Lower leg skin (tissue), 4 donors: ENCODE data around the gene FERMT3. TPM values are rescaled to one million over a fixed set of nuclear protein-coding genes. Genes with fewer than 3 reads are reported as not detected.

ENCODE experiments used
- DNase-seq, 2 donors: peaks; one replicate each; pipeline ENCODE4 v3.0.0-alpha.2; 2019; ENCODE audit warnings: low spot score in 2 of 2
- H3K4me3 ChIP-seq: fragments of 200-600 bp; sonication (generic); 2 replicates; pipeline ENCODE4 v1.5.1; 2017; ENCODE audit warnings: mild to moderate bottlenecking, low read depth; ENCODE audit not compliant: poor library complexity, severe bottlenecking
- POLR2A ChIP-seq, 2 donors: fragments of 450-650 bp; IDR thresholded peaks; one replicate each; pipeline ENCODE4 v1.6.1; 2016 to 2017; ENCODE audit warnings: antibody characterized with exemption in 2 of 2, mild to moderate bottlenecking in 1 of 2, moderate library complexity in 1 of 2
- WGBS, 2 donors: methylation state at CpG; one replicate each; pipeline ENCODE4 v1.1.5; 2018; 5-methylcytosine and 5-hydroxymethylcytosine counted together
- intact Hi-C: fragments of 100-400 bp; cut with DNase I; formaldehyde crosslinking; loops from one replicate; pipeline ENCODE4 v1.15.0; 2023; ENCODE audit warnings: low total_unique reads
- total RNA-seq, 4 donors: library from RNA; depleted of rRNA; stranded (reverse); fragments of >200 nt; gene quantifications; one replicate each; pipeline ENCODE4 v1.1.0, GENCODE V29; 2016
- TF ChIP-seq, protein P1 (sequence below), 3 donors: fragments of 450-650 bp; IDR thresholded peaks; one replicate each; pipeline ENCODE4 v1.5.1; 2016; ENCODE audit warnings: antibody characterized with exemption in 3 of 3, mild to moderate bottlenecking in 3 of 3, moderate library complexity in 2 of 3

FERMT3 gene
- total RNA-seq, 4 donors from 2014 or later, result 5.1 to 10.5 (median 8.9) TPM

DNA sequence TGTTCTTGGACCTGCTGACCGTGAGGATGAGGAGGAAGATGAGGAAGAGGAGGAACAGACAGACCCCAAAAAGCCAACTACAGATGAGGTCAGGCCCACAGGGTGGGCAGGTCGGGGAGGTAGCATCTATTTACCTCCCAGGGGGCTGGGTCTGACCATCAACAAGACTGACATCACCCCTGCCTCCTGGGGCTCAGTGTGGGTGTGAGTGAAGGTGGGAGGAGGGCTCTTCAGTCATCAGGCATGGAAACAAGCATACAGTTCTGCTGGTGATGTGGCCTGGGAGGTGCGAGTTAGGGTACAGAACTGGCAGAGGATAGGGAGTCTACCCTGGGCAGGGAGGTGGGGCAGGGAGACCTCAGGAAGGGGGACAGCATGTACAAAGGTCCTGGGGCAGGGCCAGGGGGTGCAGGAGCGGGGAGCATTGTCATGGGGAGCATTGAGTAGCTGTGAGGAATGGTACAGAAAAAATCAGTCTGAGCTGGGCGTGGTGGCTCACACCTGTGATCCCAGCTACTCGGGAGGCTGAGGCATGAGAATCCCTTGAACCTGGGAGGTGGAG is 53.7 kb downstream of the FERMT3 start:
- no peak for DNase-seq
- H3K4me3 ChIP-seq, result no peak overlapping the region
- intact Hi-C loops, result no loop called here
- no peak for TF ChIP-seq POLR2A (IDR thresholded peaks at IDR 0.05)
- 94 to 95% methylated on average over 6 of the region's 6 CpGs for WGBS, 2 donors

DNA sequence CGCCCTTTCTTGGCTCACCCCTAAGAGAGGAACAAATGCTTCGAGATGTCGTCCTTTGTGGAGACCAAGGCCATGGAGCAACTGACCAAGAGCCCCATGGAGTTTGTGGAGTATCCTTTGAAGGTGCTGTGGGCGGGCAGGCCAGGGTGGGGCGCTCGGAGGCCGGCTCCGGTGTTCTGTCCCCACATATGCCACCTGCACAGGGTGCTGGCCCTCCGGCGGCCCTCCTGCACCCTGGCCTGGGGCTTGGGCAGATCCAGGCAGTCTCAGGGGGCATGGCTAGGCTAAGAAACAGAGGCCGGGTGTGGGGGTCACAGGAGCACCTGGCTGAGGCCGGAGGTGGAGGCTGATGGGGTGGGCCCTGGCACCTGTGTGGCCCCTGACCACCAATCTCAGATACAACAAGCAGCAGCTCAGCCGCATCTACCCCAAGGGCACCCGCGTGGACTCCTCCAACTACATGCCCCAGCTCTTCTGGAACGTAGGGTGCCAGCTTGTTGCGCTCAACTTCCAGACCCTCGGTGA is 55.1 kb downstream of the FERMT3 start:
- intact Hi-C loops, result no loop called here
- 93 to 94% methylated on average over 10 to 18 of the region's 18 CpGs for WGBS, 2 donors
- no peak overlapping the region for H3K4me3 ChIP-seq
- TF ChIP-seq POLR2A (IDR thresholded peaks at IDR 0.05), result no peak
- TF ChIP-seq, protein P1, sequence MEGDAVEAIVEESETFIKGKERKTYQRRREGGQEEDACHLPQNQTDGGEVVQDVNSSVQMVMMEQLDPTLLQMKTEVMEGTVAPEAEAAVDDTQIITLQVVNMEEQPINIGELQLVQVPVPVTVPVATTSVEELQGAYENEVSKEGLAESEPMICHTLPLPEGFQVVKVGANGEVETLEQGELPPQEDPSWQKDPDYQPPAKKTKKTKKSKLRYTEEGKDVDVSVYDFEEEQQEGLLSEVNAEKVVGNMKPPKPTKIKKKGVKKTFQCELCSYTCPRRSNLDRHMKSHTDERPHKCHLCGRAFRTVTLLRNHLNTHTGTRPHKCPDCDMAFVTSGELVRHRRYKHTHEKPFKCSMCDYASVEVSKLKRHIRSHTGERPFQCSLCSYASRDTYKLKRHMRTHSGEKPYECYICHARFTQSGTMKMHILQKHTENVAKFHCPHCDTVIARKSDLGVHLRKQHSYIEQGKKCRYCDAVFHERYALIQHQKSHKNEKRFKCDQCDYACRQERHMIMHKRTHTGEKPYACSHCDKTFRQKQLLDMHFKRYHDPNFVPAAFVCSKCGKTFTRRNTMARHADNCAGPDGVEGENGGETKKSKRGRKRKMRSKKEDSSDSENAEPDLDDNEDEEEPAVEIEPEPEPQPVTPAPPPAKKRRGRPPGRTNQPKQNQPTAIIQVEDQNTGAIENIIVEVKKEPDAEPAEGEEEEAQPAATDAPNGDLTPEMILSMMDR (IDR thresholded peaks at IDR 0.05), result no peak
- no peak for DNase-seq

DNA sequence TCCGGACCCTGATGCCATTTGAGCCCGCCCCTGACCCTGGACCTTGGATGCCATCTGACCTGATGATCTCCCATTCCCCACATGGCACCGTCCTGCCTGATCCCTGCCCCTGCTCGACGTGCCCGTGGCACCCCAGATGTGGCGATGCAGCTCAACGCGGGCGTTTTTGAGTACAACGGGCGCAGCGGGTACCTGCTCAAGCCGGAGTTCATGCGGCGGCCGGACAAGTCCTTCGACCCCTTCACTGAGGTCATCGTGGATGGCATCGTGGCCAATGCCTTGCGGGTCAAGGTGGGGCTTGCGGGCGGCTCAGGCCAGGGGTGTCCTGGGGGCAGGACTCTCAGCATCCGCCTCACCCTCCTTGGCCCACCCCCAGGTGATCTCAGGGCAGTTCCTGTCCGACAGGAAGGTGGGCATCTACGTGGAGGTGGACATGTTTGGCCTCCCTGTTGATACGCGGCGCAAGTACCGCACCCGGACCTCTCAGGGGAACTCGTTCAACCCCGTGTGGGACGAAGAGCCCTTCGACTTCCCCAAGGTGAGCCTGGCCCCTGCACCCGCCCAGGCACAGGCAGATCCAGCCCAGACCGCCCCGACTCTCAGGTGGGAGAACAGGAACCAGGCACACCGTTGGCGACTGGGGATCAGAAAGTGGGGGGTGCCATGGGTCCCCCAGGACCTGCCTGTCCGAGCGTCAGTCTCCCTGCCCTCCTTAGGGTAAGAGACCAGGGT is 55.9 kb downstream of the FERMT3 start:
- intact Hi-C loops, result no loop called here
- TF ChIP-seq, protein P1 (IDR thresholded peaks at IDR 0.05), result no peak
- TF ChIP-seq POLR2A (IDR thresholded peaks at IDR 0.05), result no peak
- WGBS, 2 donors, result 91 to 95% methylated on average over 34 to 42 of the region's 42 CpGs
- DNase-seq, result no peak
- no peak overlapping the region for H3K4me3 ChIP-seq

DNA sequence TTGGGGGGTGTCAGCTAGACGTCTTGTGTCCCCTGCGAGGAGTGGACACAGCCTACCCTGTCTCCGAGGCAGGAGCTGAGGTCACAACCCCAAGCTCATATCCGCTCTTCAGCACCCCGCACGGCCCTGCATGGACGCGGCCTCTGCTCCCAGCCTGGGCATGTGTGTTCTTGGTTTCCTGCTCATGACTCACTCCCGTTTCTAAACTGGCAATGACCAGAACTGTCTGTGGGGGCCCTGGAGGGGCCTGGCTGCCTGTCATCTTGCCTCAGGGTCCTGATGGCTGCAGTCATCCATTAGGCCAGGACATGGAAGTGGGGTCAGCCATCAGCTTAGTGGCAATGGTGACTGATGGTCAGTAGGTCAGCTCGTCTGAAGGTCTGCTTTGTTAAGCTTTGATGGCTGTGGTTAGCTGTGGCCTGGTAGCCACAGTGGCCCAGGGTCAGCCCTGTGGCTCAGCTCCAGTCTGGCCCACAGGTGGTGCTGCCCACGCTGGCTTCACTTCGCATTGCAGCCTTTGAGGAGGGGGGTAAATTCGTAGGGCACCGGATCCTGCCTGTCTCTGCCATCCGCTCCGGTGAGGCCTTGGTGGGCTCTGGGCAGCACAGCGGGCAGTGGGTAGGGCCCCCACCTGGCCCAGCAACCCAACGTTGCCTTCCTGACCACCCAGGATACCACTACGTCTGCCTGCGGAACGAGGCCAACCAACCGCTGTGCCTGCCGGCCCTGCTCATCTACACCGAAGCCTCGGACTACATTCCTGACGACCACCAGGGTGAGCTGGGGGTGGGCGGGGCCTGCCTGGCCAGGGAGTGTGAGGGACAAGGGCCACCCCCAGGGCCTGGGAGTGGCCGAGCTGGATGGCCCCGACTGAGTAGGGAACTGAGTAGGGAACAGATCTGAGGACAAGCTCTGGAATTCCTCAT is 56.8 kb downstream of the FERMT3 start:
- WGBS, 2 donors, result 77 to 84% methylated on average over 19 to 29 of the region's 29 CpGs
- TF ChIP-seq, protein P1 (IDR thresholded peaks at IDR 0.05), result no peak
- TF ChIP-seq POLR2A (IDR thresholded peaks at IDR 0.05), result no peak
- intact Hi-C loops, result no loop called here
- H3K4me3 ChIP-seq, result no peak overlapping the region
- no peak for DNase-seq

DNA sequence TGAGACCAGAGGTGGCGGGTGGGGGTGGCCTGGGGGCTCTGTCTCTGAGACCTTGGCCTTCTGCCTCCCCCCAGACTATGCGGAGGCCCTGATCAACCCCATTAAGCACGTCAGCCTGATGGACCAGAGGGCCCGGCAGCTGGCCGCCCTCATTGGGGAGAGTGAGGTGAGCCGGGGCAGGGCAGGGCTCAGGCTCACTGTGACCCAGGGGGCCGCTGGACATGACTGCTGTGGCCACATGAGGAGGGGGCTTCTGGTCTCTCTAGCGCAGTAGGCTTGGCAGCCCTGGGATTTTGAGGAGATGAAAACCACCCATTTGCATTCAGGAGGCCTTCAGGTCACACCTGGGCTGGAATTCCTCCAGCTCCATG is 57.4 kb downstream of the FERMT3 start:
- TF ChIP-seq, protein P1 (IDR thresholded peaks at IDR 0.05), result no peak
- no peak for TF ChIP-seq POLR2A (IDR thresholded peaks at IDR 0.05)
- no peak for DNase-seq
- intact Hi-C loops, result no loop called here
- WGBS, 2 donors, result 91 to 95% methylated on average over 4 to 8 of the region's 8 CpGs
- no peak overlapping the region for H3K4me3 ChIP-seq
